GM21390 (cell line): ENCODE data around the gene CCDC170.

Experiments
- ATAC-seq: cut with Tn5 transposase; IDR thresholded peaks from one replicate; pipeline ENCODE4 v1.9.1; 2021; ENCODE audit not compliant: unreplicated experiment

The CCDC170 gene

DNA sequence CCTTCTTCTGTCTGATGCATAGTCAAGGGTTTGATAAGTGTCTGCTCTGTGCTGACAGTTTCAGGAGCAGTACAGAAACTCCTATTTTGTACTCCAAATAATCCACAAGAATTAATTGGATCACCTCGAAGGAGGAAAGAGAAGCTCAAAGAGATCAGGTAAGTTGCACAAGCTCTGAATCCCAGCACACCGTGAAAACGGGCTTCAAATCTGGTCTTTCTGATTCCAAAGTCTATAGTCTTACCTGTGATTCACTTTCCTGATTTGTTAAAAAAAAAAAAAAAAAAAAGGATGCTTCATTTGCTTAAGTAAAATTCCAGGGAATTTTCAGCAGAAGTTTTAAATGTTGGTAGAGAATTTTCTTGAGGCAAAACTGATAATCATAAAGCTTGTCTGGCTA lies 157.8 kb downstream of the CCDC170 start:
- no peak for ATAC-seq

DNA sequence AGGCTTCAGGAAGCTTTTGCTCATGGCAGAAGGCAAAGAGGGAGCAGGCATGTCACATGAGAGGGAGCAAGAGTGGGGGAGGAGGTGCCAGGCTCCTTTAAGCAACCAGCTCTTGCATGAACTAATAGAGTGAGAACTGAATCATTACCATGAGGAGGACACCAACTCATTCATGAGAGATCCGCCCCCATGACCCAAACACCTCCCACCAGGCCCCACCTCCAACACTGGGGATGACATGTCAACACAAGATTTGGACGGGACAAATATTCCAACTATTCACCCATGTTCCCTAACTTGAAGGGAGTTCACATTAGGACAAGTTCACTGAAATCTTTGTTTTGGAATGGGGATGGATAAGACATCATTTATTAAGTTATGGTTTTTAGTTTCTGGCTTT lies 158.5 kb downstream of the CCDC170 start:
- ATAC-seq = no peak

DNA sequence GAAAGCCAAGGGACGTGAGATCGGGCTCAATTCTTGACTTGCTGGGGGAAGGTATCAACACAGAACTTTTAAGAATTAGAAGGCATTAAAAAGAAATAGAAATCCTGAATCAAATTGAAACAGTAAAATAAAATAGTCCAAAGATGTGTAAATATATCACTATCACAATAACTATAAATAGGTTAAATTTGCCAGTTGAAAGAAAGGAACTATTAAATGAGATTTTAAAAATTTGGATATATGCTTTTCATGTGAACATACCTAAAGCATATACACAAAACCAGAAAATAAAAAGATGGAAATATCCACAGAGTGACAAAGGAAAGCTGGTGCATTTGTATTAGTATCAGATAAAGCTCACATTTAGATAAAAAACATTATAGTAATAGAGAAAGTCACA lies 161.3 kb downstream of the CCDC170 start:
- no peak for ATAC-seq

DNA sequence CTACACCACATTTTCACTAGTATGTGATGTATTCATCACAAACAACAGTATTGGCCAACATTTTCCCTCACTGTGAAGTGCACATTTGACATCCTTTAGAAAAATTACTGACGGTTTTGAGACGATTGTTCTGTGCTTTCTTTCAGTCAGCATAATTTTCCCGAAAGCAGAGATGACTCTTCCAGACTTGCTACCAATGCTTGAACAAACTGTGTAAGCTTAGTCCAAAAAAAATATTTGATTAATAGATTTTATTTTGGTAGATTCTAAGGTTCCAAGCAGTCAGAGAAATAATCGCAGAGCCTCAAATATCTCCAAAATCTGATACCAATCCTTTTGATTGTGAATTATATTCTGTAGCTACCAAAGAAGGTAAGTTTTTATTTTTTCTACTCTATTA lies 162.6 kb downstream of the CCDC170 start:
- no peak for ATAC-seq

DNA sequence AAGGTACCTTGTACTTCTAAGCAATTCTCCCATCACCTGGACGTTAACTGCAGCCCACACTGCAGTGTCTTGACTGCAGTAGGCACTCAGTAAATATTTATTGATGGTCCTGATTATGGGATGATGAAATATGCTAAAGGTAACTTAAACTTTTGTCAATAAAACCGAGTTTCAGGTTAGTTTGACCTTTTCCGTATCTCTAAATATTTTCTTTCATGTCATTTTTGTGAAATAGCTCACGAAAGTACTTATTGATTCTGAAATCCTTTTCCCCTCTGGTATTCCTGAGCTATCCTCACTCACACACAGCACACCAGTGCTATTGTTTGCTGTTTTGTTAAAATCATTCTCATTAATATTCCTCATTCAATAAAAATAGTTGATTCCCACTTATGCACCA lies 164.3 kb downstream of the CCDC170 start:
- no peak for ATAC-seq

DNA sequence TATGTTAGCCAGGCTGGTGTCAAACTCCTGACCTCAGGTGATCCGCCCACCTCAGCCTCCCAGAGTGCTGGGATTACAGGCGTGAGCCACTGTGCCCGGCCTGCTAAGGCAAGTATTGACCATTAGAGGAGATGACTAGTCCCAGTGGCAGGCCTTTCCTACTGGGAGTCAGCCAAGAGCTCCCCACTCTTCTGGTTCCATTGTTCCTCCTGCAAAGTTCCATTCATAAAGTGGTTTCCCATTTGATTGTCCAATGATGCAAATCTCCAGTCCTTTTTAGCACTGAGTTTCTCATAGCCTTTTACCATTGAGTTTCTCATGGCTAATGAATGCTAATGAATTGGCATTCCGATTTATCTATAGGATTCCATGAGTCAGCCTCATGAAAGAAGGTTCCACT lies 165.4 kb downstream of the CCDC170 start:
- no peak for ATAC-seq

DNA sequence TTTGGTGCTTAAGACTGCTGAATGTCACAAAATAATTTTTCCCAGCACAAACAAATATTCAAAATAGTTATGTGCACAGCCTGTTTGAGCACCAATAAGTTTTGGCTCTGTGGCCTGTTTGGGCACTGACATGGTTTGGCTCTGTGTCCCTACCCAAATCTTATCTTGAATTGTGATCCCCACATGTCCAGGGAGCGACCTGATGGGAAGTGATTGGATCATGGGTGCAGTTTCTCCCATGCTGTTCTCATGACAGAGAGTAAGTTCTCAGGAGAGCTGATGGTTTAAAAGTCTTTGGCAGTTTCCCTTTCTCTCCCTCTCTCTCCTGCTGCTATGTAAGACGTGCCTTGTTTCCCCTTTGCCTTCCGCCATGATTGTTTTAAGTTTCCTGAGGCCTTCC lies 167.7 kb downstream of the CCDC170 start:
- ATAC-seq = no peak

DNA sequence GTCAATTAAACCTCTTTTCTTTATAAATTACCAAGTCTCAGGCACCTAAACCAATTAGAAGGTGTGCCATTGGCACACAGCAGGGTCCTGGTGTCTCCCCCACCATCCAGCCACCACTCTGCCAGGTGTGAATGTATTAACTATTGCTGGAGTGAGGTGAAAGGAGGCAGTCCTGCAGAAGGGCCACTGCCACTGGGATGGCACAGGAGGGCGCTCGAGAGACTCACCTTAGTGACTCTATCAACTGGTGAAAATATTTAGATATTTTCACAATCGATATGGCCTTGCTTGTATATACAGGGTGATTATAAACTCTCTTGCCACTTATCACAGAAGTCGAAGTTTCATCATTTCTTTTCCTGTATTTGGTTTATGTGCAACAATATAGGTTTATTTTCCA lies 168.1 kb downstream of the CCDC170 start:
- no peak for ATAC-seq

DNA sequence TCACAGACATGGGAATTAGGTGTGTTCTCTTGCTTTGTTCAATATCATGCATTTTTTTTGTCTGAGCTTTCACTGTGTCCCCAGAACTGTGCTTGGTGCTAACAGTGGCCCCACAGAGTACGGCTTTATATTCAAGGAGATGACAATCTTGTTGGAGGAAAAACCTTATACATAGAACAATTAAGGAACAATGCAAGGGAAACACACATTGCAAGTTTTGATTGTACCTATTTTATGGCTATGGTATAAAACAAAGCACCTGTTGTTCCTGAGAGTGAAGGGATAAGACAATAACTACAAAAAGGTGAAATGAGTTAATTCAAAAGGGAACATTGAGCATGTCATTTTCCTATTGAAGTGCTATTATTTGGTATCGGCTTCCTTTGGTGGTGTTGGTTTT lies 169.7 kb downstream of the CCDC170 start:
- no peak for ATAC-seq

DNA sequence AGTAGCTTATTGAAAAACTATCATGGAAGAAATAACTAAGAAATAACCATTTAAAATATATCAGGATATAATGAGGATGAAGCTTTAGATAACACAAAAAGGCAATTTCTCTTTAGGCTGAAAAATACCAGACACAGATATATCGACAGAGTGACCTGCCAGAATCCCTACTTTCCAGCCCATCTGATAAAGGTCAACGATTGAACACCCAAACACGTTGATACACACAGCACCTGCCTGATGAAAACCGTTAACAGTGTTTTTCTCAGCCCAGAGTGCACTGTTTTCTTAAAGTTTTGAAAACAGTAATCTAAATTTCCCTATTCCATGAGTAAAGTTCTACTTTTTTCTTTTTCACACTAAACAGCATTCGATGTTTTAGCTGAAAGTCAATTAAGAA lies 170.6 kb downstream of the CCDC170 start:
- ATAC-seq = no peak

DNA sequence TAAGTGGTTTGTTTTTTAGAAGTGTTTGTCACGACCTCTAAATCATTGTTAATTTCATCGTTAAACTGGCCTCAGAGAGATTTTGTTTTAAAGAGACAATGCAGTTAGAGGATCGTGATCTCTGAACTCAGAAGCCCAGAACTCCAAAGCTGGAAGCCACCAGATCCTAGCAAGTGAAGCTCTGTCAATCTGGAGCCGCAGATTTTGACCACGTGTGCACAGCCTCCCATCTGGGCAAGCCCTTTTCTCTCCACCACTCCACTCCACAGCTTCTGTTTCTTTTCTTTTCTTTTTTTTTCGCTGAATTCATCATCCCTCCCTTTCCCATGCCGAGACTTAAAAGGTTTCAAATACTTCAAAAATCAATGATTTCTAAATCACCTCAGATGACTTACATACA lies 171.5 kb downstream of the CCDC170 start:
- ATAC-seq = no peak

DNA sequence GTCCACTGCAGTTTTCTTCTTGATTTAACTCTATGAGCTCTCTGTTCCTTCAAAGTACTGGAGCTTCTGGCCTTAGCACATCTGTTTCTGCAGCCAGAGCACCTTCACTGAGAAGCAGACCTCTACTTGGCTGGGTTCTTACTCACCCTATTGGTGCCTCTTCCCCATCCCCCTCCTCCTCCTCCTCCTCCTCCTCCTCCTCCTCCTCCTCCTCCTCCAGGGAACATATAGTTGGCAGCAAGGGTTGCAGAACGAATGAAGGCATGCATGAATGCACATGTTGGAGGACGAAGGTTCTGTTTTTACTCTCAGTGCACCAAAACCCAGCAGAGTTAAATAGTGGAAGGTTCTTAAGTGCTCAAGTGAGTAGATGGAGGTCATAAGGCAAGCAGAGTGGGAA lies 172.7 kb downstream of the CCDC170 start:
- no peak for ATAC-seq

DNA sequence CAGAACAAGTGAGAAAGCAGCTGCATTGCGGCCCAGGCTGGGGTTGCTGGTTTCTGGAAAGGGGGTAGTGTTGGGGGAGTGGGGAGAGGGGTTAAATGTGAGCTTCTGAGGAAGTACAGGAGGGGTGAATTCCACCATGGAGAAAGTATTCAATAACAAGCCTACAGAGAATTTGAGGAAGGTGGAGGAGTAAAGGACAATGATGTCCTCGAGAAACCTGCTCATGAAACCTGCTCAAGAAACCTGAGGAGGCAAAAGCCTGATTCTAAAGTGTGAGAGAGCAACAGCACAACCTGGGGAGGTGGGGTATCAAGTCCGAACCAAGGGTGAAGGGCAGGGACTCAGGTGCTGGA lies 175.4 kb downstream of the CCDC170 start:
- ATAC-seq = no peak

DNA sequence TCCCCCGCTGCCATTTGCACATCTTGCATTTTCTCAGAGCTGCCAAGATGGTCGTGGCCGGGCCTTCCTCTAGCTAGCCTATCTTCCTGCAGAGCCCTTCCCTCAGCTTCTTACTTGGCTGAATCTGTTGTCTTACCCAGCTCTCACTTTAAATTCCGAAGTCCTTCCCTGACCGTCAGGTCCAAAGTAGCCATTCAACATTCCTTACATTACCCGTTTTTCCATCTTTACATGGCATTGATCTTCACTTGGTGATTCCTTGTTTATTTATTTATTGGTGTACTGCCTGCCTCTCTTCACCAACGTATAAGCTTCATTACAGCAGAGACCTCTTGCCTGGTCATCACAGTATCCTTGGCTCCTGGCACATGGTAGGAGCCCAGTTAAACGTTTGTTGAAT lies 176.3 kb downstream of the CCDC170 start:
- ATAC-seq = no peak
